Measurements from ENCODE around the gene PRR3.

The PRR3 gene

GRCh38 chr6:30573113-30573512 is 16.0 kb downstream of the PRR3 start:
- DNase-seq, result no peak

- no peak for DNase-seq
These were observed 21.0 kb downstream of the PRR3 start for GRCh38 chr6:30578051-30578450.

GRCh38 chr6:30583921-30584320 is 26.8 kb downstream of the PRR3 start:
- DNase-seq, result no peak

GRCh38 chr6:30589754-30590358 is 32.8 kb downstream of the PRR3 start:
- DNase-seq, result no peak

- no peak for DNase-seq
These were observed 33.4 kb downstream of the PRR3 start for GRCh38 chr6:30590509-30590908.

- DNase-seq, result no peak
These were observed 33.9 kb downstream of the PRR3 start for GRCh38 chr6:30591008-30591407.

GRCh38 chr6:30592287-30592686 is 35.2 kb downstream of the PRR3 start:
- DNase-seq, result no peak

GRCh38 chr6:30597315-30598144 is 40.4 kb downstream of the PRR3 start:
- DNase-seq, result peak; percentile 46

- DNase-seq, result no peak
These were observed 42.0 kb downstream of the PRR3 start for GRCh38 chr6:30598912-30599624.

GRCh38 chr6:30599625-30600324 is 42.7 kb downstream of the PRR3 start:
- no peak for DNase-seq

- peak; percentile 33 for DNase-seq
These were observed 43.4 kb downstream of the PRR3 start for GRCh38 chr6:30600451-30600961.

- DNase-seq, result no peak
These were observed 44.3 kb downstream of the PRR3 start for GRCh38 chr6:30601436-30601814.

- DNase-seq, result no peak
These were observed 44.9 kb downstream of the PRR3 start for GRCh38 chr6:30601815-30602641.

- no peak for DNase-seq
These were observed 46.9 kb downstream of the PRR3 start for GRCh38 chr6:30603961-30604360.

- no peak for DNase-seq
These were observed 53.0 kb downstream of the PRR3 start for GRCh38 chr6:30610065-30610464.

GRCh38 chr6:30611150-30611855 is 54.2 kb downstream of the PRR3 start:
- DNase-seq, result no peak

- DNase-seq, result no peak
These were observed 54.7 kb downstream of the PRR3 start for GRCh38 chr6:30611856-30612194.

GRCh38 chr6:30612213-30612612 is 55.1 kb downstream of the PRR3 start:
- peak; percentile 13 for DNase-seq

GRCh38 chr6:30612687-30613248 is 55.7 kb downstream of the PRR3 start:
- no peak for DNase-seq

All from NCI-H1105 treated with DMSO at 0.1 percent for 48 hours (cell line).